GM19238 (cell line): ENCODE results near the gene ERFL.

Experiments
- DNase-seq: peaks from one replicate; pipeline ENCODE4 v3.0.0; 2011; ENCODE audit warnings: low spot score; ENCODE audit not compliant: insufficient read length

The ERFL gene

DNA sequence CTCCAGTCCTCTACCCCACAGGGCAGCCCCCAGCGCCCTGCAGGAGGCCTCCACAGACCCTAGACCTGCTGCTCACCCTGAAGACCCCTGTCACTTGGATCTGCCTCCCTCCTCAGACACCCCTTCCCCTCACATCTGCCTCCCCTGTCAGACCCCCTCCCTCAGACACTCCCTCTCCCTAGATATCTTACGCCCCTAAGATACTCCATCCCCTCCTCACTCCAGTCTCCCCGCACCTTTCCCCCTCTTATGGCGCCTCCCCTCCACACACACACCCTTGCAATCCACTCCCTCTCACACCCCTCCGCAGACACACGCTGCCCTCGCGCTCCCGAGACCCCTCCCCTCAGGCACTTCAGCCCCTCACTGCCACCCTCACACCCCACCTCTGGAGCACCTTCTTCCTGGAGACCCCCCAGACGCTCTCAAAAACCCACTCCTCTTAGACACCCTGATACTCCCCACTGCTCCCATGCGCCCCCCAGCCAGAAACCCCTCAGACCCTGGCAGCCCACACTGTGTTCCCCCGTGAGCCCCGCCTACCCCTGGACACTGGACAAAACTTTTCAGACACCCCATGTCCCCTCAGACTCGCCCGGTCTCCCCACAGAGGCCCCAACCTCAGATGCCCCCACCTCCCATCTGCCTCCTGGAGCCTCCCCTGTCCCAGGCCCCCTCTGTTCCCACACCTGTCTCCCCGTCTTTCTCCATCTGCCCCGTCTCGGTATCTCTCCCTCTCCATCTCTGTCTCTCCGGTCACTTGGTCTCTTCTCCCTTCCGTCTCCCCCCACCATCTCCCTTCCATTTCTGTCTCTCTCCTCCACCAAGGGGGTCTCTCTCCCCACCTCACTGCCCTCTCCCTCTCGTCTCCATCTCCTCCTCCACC lies 14.5 kb downstream of the ERFL start:
- DNase-seq: no peak

DNA sequence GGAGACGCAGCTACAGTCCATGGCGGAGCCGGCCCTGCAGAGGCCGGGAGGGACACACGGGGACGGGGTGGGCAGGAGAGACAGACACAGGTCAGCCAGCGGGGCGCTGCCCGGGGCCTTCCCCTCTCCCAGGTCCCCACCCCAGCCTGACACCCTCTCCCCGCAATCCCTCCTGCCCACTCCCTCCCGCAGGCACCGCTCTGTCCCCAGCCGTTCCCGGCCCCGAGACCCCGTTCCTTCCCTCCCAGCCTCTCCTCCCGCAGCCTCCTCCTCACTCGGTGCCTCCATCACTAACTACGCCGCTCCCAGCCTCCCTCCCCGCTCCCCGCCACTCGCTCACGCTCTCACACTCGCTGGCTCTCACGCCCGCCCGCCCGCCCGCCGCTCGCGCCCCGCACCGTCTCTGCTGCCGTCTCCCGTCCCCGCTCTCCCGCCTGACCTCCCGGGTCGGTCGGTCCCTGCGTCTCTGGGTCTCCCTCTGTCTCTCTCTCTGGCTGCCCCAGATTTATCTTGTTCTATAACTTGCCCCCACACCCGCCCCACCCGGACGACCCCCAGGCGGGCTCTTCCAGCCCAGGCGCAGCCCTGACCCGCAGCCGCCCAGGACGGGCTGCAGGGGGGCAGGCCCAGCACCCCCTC lies 15.2 kb downstream of the ERFL start:
- no peak for DNase-seq

DNA sequence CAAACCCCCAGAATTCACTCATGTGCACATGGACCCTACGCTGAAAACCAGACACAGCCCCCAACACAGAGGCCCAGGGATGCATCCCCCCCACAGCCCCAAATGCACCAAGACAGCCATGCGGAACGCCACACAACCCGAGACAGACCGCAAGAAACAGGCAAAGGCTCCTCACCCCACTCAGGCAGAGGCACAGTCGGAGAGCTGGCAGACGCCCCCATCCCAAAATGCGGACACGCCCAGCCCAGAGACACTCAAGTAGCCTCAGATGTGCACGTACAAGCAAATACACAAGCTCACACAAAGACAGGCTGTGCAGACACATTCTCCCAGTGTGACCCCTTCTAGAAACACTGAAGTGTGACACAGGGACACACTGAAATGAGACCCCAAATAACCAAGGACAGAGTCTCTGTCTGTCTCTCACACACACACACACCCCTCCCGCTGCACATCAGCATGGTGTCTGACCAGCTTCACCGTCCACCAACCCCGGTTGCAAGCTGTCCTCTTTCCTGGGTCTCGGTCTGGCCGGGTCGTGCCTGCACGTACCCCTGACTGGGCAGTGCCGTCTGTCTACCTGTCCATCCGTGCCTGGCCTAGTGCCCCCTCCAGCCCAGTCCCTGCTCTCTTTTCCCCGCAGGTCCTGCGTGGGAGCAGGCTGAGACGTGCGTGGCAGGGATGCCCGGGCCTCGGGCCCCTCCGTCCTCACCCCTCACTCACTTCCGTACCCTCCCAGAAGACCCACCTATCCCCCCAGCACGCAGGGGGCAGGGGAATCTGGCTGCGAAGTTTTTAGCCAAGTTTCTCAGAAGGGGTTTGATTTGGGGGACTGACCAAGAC lies 16.1 kb downstream of the ERFL start:
- no peak for DNase-seq

DNA sequence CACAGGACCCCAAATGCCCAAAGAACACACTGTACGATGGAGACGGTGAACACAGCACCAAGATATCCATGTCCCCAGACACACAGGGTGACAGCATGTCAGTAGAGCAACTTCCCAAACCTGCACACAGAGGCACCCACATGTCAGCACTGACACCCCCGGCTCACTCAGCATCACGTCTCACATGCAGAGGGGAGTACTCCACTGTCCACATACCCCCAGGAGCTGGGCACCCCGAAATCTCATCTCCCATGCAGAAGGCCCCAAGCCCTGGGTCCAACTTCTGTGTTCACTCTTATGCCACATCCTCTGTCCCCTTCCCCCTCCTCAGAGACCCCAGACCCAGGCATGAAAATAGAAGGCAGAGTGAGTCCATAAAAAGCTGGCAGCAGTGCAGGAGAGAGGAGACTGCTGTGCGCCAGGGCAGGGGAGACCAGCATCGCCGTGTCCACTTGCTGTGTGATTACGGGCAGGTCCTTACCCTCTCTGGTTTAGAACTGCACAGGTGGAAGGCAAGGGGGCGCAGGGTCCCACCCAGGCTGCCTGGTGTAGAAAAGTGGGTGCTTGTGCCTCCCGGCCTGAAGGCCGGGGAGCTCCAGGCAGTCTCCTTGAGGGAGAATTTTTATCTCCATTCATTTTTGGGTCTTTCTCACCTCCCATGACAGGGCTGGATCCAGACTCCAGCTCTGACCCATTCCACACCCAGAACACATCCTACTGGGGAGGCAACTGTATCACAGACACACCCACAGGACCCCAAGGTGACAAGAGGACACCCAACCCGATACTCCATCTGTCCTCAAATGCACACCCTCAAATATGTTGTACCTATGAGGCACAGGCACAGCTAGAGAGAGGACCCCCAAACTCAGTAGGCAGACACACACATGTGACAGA lies 17.0 kb downstream of the ERFL start:
- DNase-seq: no peak

GRCh38 chr19:41910240-41910991 lies 17.8 kb downstream of the ERFL start:
- DNase-seq: no peak

- DNase-seq: no peak
These were observed 18.5 kb downstream of the ERFL start for GRCh38 chr19:41909706-41910105.

DNA sequence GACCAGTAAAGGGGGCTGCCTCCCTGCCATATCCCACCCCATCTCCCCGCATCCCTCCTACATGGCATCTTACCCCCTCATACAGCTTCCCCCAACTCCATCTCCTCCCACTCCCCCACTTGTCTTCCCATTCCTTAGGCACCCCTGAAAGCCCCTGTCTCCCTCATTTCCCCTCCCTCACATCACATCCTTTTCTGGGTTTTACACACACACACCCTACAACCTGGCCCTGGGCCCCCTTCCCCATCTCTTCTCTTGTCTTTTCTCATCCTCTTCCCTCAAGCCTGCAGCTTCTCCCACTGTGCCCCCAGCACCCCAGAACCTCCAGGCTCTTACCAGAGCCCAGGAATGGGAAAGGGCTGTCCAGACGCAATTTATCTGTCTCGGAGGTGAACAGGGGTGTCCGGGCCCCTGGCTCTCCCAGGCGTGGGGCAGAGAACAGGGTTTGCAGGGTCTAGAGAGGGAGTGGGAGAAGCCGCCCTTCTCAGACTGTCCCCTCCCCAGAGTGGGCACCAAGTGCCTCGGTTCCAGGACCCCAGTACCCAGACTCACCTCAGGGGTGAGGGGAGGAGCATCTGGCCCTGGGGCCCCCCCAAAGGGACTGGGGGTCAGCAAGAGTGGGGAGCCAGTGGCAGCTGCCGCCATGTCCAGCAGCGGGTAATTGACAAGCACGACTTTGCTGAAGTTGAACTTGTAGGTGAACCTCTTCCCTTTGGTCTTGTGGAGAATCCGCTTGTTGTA lies 19.4 kb downstream of the ERFL start:
- no peak for DNase-seq

DNA sequence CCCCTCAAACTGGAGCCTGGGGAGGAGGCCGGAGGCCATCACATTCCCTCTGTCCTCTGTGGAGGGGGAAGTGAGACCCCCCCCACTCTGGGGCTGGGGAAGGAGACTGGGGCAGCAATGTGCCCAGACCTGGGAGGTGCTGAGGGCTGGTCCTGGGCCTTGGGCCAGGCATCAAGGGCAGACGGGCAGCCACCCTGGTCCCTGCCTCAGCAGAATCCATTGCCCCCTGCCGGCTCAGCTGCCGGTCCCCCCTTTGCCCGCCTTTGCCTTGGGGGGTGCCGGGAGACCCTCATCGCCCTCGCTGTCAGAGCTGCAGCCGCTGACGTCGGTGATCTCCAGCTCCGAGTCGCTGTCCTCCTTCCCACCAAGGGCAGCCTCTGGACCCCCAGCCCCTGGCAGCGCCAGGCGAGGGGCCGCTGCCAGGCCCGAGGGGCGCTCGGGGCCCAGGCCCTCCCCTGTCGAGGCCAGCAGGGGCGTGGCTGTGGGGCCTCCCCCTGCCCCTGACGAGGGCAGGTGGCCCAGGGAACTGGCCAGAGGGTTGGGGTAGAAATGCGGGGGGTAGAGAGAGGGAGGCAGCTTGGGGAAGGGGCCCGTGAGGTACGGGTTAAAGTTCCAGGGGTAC lies 20.1 kb downstream of the ERFL start:
- DNase-seq: no peak

DNA sequence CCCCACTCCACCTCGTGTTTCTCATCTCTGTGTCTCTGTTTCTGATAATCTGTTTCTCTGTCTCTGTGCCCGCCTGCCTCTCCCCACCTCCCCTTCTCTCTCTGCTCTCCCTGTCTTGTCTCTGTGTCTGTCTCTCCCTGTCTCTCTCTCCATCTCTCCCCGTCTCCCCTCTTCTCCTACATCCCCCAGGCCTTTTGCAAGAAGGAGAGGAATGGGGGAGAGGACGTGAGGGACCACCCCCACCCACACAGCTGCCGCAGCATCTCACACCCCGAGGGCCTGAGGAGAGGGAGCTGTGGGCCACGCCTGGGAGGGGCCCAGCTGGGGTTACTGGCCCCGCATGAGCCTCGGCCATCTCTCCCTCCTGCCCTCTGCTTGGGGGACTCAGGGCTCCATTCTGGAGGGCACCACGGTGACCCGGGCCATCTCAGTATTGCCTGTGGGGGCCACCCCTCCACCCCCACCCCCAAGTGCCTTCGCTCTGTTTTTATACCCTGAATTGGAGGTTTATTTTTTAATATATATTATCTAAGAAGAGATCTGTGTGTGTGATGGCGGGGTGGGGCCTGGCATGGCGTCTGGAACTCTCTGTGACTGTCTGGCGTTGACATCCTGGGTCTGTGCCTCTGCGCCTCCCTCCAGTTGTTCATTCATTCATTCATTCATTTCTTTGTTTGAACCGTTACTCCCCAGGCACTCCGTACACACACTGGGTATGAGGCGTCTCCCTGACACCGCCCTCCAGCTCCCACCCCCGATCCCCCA lies 21.2 kb downstream of the ERFL start:
- no peak for DNase-seq

GRCh38 chr19:41906271-41906670 lies 22.0 kb downstream of the ERFL start:
- DNase-seq: no peak

- DNase-seq: no peak
These were observed 22.8 kb downstream of the ERFL start for GRCh38 chr19:41905273-41906002.

- DNase-seq: no peak
These were observed 24.0 kb downstream of the ERFL start for GRCh38 chr19:41904118-41904870.

GRCh38 chr19:41903193-41903953 lies 24.9 kb downstream of the ERFL start:
- no peak for DNase-seq

GRCh38 chr19:41902594-41902993 lies 25.7 kb downstream of the ERFL start:
- DNase-seq: no peak

DNA sequence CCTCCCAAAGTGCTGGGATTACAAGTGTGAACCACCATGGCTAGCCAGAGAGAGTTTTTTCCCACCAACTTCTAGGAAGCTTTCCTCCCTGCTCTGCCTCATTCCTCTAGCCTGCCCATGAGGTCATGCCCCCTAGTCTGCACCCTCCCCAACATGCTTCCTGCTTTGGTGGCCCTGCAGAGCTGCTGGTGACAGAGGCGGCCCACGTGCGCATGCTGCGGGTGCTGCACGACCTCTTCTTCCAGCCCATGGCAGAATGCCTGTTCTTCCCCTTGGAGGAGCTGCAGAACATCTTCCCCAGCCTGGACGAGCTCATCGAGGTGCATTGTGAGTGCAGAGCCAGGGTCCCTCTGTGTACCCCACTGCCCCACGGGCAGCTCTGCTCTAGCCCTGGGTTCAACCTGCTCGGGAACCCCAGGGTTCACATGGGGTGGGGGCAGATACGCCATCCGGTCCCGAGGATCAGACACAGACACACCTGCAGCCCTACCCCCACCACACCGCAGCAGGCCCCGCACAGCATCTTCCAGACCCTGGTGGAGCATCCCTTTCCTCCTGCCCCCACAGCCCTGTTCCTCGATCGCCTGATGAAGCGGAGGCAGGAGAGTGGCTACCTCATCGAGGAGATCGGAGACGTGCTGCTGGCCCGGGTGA lies 26.4 kb downstream of the ERFL start:
- DNase-seq: no peak

DNA sequence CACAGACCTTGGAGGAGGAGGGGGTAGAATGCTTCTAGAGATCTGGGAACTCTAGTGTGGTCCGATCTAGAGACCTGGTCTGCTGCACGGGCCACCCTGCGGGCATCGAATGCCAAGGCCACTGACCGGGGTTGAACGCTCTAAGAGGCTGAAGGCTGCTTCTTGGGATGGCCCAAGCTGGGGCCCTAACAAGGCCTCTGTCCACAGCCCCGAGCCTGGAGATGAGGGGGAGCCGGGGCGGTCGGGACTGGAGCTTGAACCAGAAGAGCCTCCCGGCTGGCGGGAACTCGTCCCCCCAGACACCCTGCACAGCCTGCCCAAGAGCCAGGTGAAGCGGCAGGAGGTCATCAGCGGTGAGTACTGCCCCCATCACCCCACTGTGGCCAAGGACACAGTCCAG lies 30.0 kb downstream of the ERFL start:
- no peak for DNase-seq
